HG03558 (cell line): Measurements from ENCODE around the gene GATAD2B.

Experiments
- ATAC-seq: cut with Tn5 transposase; IDR thresholded peaks from one replicate; pipeline ENCODE4 v1.9.1; 2021; ENCODE audit warnings: moderate number of reproducible peaks; ENCODE audit not compliant: unreplicated experiment; ENCODE audit errors: extremely low read depth

Gene GATAD2B

DNA sequence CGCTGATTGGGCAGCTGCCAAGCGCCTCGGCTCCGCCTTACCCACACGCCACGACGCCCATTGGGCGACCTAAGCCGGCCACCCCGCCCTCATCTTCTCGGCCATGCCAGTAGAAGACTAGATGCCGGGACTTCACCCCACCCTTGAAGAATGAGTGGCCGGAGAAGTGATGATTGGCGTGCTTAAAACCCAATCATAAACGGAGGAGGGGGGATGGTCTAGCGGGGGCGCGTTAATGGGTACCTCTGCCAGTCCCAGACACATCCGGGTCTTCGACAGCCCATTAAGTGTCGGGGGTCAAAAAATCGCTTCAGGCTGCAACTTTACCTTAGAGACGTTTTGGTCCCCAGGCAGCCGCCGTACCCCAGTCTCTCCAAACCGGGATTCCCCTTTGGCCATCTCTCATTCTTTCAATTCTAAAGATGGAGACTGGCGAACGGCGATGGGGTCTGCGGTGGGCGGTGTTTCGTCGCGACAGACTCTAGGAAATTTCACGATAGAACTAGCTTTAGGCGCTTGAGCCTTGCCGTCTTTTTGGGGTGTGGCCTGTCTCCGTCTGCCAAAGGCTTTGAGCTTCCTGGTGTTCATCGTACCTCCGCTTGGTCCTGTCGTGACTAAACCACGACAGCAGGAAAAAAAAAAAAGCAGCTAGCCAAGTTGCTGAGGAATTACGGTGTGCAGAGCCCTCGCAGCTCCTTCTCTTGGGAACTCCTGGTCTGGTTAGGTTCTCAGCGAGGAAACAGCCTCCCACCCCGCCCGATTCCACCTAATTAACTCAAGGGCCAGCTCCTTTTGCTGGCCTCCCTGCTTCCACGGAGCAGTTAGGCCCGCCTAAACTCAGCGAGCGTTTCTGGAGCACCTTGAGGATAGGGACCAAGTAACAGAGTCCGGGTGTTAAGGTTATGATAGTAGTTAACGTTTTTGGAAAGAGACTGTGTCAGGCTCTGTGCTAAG lies at the start of gene GATAD2B:
TSS of gene GATAD2B (minus strand) at position 1 of the 954 bp plus-strand sequence. CDS start 94,625 bp downstream, outside the sequence.
- ATAC-seq = peak; percentile 81

DNA sequence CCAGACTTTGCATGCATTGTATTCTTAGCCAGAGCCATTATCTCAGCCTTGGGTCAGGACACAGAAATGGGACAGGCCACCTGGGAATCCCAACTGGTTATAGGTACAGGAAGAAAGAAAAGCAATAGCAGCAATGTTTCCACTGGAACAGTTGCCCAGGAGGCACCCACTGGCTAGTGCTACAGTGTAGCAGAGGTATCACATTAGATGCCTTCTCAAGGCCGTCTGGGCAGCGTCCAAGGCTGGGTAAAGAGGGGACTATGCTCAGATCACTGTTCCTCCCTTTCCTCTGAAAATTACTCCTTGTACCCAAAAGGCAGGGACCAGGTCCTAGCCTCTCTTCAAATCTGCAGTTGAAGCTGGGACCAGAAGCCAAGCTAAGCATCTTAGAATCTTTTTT lies 47.6 kb upstream of the GATAD2B start:
- ATAC-seq = no peak

DNA sequence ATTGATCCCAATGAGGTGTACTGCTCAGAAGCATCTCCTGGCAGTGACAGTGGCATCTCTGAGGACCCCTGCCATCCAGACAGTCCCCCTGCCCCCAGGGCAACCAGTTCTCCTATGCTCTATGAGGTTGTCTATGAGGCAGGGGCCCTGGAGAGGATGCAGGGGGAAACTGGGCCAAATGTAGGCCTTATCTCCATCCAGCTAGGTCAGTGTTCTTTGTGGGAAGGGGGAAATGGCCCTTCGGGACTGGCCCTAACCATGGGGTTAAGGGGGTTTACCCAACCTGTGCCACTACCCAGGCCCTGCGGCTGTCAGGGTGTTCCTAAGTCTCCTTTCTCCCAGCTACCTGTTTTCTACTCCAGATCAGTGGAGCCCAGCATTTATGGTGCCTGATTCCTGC lies 46.2 kb upstream of the GATAD2B start:
- no peak for ATAC-seq

DNA sequence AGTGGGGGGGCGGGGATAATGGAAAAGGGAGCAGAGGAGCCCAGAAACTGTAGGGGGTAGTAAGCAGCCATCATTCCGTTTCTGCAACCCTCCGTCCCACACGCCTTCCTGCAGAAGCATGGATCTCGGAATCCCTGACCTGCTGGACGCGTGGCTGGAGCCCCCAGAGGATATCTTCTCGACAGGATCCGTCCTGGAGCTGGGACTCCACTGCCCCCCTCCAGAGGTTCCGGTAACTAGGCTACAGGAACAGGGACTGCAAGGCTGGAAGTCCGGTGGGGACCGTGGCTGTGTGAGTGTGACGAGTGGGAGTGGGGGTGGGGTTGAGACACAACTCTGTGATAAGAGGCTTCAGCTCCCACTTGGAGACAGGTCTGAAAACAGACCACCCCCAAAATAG lies 45.6 kb upstream of the GATAD2B start:
- no peak for ATAC-seq

DNA sequence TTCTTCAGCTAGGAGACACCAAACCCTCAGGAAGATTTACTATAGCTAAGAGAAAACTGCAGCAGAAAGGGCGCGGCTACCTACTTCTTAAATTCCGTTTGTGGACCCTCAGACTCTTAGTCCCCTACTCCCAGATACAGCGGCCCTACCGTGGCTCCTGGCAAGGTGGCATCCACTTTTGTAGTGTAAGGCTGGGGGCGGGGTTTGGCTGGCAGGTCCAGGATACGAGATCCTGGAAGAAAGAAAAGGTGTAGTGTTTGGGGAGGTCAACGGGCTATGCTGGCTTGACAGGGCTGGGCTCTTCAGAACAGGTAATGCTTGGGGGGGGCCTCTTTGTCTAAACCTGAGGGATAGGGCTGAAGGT lies 45.2 kb upstream of the GATAD2B start:
- ATAC-seq = no peak

DNA sequence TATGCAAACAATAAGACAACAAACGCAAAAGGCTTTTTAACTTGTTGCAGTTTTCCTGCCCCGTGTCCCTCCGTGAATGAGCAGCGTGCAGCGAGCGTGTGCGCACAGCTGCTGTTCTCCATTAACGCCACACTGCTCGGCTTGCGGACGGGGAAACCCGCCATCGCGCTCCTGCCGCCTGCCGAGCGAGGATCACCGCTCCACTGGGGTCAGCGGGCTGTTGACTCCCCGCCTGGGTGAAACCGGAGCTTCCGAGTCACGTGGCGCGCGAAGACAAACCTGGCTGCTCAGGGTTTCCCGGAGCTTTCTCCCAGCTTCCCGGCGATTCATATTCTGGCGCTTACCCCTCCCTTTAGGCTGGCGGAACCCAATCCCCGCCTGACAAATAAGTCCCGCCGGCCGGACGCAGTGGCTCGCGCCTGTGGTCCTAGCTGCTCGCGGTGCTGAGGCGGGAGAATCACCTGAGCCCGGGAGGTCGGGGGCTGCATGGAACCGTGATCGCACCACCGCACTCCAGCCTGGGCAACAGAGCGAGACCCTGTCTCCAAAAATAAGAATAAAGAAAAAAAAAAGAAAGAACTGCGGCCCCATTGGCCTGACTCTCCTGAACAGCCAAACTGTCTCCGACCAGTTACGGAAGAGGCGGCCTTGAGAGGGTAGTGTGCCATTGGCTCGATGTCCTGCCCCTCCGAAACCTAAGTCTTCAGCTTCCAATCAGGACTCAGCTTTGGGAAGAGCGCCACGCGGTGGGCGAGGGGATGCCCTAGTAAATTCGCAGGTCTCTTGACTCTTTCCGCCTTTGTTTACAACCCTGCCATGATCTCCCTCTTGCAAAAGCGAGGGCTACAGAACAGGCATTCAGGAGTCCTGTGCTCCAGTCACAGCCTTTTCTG lies 44.6 kb upstream of the GATAD2B start, which contains the start of gene CREB3L4:
TSS of gene CREB3L4 (plus strand) at position 796 of the 893 bp plus-strand sequence. CDS start 624 bp downstream, outside the sequence.
- peak; percentile 61 for ATAC-seq

DNA sequence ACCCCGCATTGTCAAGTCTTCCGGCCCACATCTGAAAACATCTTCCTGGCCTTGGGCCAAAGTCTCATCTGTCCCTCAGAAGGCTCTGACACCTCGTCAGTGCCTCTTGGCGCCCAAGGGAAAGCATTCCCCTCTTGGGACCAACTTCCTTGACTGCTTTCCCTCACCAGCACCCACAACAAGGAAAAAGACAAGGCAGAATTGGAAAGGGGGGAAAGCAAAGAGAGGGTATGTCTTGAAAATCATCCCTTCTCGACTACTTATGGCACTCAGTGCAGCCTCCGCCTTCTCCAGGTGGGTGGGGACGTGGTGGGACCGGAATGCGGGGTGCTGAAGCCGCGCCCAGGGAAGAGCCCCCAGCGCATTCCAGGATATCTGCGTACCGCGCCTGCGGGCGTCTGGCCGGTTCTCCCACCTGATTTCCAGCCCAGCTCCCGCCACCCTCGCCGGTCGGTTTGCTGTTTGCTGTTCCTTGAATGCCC lies 41.1 kb upstream of the GATAD2B start:
- ATAC-seq = no peak

DNA sequence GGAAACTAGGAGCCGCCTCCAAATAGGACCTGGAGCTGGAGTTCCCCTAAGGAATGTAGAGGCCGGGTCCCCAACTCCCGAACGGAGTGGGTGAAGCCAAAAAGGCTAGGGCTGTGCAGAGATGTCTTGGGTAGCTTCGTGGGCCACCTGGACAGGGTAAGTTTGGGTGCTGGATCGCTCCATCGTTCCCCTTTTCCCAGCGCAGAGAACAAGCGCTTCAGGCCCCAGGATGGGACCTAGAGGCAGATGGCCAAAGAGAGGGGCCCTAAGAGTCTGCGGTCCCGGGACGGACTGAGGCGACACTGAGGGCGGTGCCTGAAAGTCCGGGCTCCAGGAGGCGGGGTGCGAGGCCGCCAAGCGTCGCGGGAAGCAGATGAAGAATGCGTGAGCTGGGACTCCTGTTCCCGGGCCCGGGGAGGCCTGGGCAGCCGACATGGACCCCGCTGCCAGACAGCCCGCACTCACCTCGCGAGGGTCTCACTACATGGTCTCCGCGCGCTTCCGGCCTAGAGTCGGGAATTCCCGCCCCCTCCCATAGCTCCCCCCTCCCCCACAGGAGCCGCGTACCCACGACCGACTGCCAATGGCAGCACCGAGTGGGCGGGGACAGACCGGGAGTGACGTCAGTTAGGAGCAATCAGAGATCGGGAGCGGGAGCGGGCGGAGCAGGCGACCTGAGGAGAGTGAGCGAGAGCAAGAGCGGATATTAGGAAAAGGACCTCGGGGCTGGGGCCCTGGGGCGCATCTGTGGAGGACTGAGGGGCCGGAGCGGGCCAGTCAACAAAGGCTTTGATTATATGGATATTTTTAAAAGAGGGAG lies 40.5 kb upstream of the GATAD2B start, which contains the start of gene SLC39A1:
TSS of gene SLC39A1 (minus strand) at position 508 of the 820 bp plus-strand sequence. CDS start 822 bp downstream, outside the sequence.
- no peak for ATAC-seq

DNA sequence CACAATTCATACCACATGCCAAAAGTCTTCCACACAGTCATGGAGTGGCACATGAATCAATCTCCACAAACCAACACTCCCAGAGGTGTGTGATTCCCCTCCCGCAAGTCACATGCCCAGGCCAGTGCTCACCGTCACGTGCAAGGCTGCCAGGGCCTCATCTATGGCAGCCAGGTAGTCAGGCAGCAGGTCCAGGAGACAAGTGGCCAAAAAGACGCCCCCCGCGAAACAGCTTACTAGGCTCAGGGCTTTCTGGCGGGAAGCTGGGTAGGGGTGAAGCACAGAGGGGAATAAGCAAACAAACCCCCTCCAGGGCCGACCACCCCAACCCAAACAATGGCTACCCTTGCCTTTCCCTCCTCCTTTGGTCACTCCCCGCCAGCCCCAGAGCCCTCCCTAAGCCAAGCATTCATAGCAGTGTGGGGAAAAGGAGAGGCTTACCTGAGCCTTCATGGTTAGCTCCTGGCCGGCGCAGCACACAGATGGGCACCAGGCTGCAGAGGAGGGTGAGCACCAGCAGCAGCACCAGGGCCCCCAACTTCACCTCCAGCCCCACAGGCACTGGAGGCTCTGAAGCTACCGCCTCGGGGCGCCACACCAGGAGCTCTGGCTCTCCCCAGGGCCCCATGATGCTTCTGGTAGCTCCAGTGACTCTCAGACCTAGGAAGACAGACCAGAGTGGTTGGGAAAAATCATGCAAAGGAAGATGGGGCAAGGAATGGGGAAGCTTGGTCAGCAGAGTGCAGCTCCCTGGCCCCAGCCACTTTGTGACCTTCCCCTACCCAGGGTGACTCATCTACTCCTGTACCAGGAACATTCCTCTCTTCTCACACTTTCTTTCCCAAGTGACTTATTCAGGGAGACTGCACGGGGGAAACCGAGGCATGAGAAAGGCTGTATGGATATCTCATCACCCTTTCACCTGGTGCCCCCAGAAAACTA lies 39.6 kb upstream of the GATAD2B start:
- ATAC-seq = no peak

DNA sequence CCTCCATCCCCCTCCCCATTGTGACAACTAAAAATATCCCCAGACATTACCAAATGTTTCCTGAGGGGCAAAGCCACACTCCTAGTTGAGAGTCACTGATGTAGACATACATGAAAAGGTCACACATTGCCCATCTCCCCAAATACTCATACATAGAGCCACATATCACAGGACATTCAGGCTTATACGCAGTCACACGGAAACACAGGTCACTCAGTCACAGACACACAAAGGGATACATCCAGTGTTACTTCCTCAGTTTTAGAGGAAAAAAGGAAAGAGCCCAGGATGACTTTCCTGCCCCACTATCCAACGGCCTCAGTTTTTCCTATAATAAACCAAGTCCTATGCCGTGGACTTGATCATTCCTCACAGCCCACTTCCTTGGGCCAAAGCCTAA lies 38.6 kb upstream of the GATAD2B start:
- ATAC-seq = no peak

DNA sequence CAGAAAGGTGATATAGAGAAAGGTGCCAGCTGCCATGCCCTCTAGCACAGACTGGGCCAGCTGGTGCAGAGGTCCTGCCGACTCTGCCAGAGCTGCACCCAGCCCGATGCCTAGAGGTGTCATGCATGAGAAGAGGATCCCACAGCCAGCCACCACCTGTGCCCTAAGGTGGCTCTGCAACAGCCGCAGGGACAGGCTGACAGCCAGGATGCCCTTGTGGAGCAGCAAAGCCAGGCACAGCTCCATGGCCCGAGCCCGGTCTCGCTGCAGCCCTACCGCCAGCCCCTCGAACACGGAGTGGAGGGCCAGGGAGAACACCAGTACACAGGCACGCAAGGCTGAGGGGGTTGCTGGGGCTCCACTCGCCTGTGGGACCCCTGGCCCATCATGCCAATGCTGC lies 37.4 kb upstream of the GATAD2B start:
- no peak for ATAC-seq

DNA sequence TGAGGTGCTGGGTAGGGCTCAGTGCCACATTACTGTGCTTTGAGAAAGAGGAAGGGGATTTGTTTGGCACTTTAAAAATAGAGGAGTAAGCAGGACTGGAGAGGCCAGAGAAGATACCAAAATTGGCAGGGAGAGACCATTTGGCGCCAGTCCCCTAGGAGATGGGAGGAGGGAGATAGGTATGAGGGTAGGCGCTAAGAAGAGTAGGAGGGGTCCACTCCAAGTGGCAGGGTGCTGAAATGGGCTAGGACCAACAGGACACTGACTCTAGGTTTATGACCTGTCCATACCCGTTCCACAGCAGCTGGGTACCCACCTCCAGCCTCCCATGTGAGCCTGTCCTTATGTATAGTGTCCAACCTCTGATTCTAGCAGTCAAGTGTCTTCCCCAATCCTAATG lies 36.7 kb upstream of the GATAD2B start:
- ATAC-seq = no peak

DNA sequence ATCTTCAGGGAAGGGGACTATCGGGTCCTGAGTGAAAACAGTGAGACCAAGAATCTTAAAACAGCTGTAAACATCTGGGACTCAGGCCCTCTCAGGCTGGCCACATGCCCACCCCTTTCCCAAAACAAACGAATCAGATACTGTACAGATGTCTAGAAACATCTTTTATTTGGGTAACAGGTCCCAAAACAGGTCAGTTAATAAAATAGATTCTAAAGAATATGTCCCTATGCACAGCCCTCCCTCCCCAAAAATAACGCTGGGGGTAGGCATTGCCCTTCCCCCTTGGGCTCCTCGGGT lies 36.1 kb upstream of the GATAD2B start:
- no peak for ATAC-seq

DNA sequence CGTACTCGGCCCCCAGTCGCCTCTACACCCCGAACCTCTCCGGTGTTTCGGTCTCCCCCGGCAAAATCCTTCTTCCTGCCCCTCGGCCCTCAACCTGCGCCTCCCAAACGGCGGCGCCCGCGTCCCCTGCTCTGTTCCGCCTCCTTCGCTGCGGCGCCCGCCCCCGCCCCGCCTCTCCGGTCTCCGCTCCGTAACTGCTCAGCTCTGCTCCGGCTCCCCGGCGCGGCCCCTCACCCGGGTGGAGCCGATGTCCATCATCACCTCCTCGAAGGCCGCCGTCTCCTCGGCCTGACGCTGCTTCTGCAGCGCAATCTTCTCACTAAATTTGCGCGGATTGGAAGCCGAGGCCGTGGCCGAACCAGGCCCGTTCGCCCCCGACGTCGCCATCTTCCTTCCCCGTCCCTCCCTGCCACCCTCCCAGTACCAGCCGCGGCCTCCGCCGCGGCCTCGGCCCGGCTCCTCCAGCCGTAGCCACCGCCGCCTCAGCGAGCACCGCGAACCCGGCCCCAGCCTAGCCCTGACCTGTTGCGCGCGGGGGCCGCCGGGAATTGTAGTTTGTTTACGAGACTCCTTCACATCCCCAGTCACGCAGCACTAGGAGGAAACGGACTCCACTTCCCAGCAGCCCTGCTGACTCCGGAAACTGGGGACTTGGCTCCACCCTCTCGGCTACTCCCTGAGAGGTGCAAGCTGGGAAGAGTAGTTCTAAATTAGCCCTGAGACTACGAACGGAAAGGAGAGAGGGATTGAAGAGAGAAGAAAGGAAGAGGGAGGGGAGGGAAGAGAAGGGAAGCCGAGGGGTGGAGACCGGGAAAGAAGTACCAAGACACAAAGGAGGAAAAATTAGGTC lies 35.6 kb upstream of the GATAD2B start, which contains the start of gene CRTC2:
TSS of gene CRTC2 (minus strand) at position 502 of the 850 bp plus-strand sequence. CDS start at position 387, 115 bp downstream.
- peak; percentile 37 for ATAC-seq

DNA sequence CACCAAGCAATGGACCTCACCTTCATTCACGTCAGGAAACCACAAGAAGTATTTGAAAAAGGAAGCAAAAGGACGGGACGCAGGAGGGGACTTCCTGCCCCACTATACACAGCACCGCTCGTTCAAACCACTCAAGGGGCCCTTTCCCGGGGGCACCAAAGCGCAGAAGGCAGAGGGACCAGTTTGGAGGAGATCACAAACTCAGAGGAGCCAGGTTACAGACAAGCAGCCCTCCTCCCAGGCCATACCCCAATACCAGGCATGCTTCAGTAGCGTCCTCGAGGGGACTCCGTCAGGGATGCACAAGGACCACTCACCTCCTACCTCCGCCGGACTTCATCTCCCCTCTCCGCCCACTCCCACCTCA lies 35.0 kb upstream of the GATAD2B start:
- no peak for ATAC-seq

DNA sequence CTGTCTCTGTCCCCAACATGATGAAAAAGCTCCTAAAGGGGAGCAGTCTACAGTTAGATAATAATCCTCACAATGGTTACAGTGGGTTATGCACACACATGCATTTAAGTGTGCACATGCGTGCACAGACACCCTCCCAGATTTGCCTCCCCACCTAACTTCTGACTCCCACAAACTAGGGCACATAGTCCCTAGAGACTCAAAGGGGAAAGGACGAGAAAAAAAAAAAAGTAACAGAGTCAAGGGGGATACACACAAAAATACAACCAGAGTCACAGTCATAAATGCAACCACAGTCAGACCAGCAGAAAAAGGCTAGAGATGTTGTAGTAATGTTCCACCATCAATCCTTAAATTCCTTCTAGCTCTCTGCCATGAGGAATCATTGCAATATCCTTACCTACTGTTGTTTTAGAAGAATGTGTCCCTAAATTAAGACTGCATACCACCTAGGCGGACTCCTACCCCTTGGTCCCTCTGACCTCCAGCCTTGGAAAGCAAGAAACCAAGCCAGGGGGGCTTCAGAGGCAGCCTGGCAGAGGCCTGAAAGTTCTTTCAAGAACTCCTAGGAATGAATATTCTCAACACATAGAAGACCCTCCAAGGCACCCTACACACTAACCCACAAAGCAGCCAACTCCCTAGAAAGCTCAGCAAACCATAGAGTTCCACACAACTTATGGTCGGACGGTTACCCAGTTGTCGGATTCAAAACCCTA lies 34.4 kb upstream of the GATAD2B start:
- ATAC-seq = no peak

DNA sequence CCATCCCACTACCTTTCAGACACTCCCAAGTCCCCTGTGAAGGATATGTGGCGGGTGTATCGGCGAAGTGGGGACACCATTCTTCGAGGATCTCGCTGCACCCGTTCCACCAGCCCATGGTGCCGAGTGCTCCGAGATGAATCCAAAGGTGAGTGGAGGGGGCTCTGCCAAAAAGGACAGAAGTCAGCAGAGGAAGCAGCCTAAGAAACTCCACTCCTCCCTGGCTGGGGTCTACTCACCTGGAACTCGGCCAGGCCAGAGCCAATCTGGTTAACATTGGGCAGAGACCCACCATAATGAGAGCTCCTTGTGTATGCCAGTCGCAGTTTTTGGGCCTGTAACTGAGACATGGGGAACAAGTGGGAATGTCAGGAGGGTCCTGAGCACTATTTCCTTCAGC lies 32.1 kb upstream of the GATAD2B start:
- ATAC-seq = no peak
